ENCODE results near the gene LDB3.

LDB3 gene

GRCh38 chr10:86665218-86665607, 3.1 kb upstream of the LDB3 start:
- no peak for ATAC-seq
- TF ChIP-seq PATZ1 (CRISPR knock-in tag; IDR thresholded peaks at IDR 0.05; ENCODE audit: borderline replicate concordance) (no peak), TCF4 (CRISPR knock-in tag; IDR thresholded peaks at IDR 0.05; ENCODE audit: borderline replicate concordance) (no peak), ISL1 (CRISPR knock-in tag; IDR thresholded peaks at IDR 0.05) (no peak), TOX (CRISPR knock-in tag; IDR thresholded peaks at IDR 0.05; ENCODE audit: borderline replicate concordance) (no peak), ZNF70 (CRISPR knock-in tag; IDR thresholded peaks at IDR 0.05) (no peak), POU6F1 (CRISPR knock-in tag; IDR thresholded peaks at IDR 0.05; ENCODE audit: borderline replicate concordance, low read depth) (no peak), BACH2 (CRISPR knock-in tag; IDR thresholded peaks at IDR 0.05; ENCODE audit: borderline replicate concordance) (no peak), OSR1 (CRISPR knock-in tag; IDR thresholded peaks at IDR 0.05) (no peak), ARNTL (CRISPR knock-in tag; IDR thresholded peaks at IDR 0.05; ENCODE audit: borderline replicate concordance, low read depth) (no peak), ZFP30 (CRISPR knock-in tag; IDR thresholded peaks at IDR 0.05) (no peak), SNAI2 (CRISPR knock-in tag; IDR thresholded peaks at IDR 0.05) (no peak), ZFP3 (CRISPR knock-in tag; IDR thresholded peaks at IDR 0.05) (no peak)

GRCh38 chr10:86665868-86666267, 2.4 kb upstream of the LDB3 start:
- TF ChIP-seq TCF4 (CRISPR knock-in tag; IDR thresholded peaks at IDR 0.05; ENCODE audit: borderline replicate concordance) (no peak), GLIS3 (CRISPR knock-in tag; IDR thresholded peaks at IDR 0.05) (no peak)
- no peak for ATAC-seq

GRCh38 chr10:86666538-86666937, 1.8 kb upstream of the LDB3 start:
- ATAC-seq, result no peak
- TF ChIP-seq POU6F1 (CRISPR knock-in tag; IDR thresholded peaks at IDR 0.05; ENCODE audit: borderline replicate concordance, low read depth) (no peak), TOX (CRISPR knock-in tag; IDR thresholded peaks at IDR 0.05; ENCODE audit: borderline replicate concordance) (no peak), CSRNP3 (CRISPR knock-in tag; IDR thresholded peaks at IDR 0.05) (no peak), GLIS3 (CRISPR knock-in tag; IDR thresholded peaks at IDR 0.05) (no peak), ZNF70 (CRISPR knock-in tag; IDR thresholded peaks at IDR 0.05) (no peak), ARNTL (CRISPR knock-in tag; IDR thresholded peaks at IDR 0.05; ENCODE audit: borderline replicate concordance, low read depth) (no peak)

- peak; percentile 6 for ATAC-seq
Observed at GRCh38 chr10:86667421-86668181, 710 bp upstream of the LDB3 start.

GRCh38 chr10:86670290-86670811, 2.0 kb downstream of the LDB3 start:
- ATAC-seq, result no peak
- TF ChIP-seq BACH2 (CRISPR knock-in tag; IDR thresholded peaks at IDR 0.05; ENCODE audit: borderline replicate concordance), result no peak

More at GRCh38 chr10:86667421-86668181, 710 bp upstream of the LDB3 start:
- no peak for TF ChIP-seq ZC3H10 (CRISPR knock-in tag; IDR thresholded peaks at IDR 0.05)
- no peak for TF ChIP-seq ESRRG (CRISPR knock-in tag; IDR thresholded peaks at IDR 0.05)

- ATAC-seq, result no peak
- no peak for TF ChIP-seq RARB (CRISPR knock-in tag; IDR thresholded peaks at IDR 0.05)
- TF ChIP-seq PPARA (CRISPR knock-in tag; IDR thresholded peaks at IDR 0.05; ENCODE audit: borderline replicate concordance), result no peak
- no peak for TF ChIP-seq CSDC2 (CRISPR knock-in tag; IDR thresholded peaks at IDR 0.05)
- TF ChIP-seq GLIS3 (CRISPR knock-in tag; IDR thresholded peaks at IDR 0.05), result no peak
- TF ChIP-seq CREB5 (CRISPR knock-in tag; IDR thresholded peaks at IDR 0.05; ENCODE audit: low read depth), result no peak
- TF ChIP-seq ZNF70 (CRISPR knock-in tag; IDR thresholded peaks at IDR 0.05), result no peak
- no peak for TF ChIP-seq ESRRG (CRISPR knock-in tag; IDR thresholded peaks at IDR 0.05)
- TF ChIP-seq TOX (CRISPR knock-in tag; IDR thresholded peaks at IDR 0.05; ENCODE audit: borderline replicate concordance), result no peak
- no peak for TF ChIP-seq POU6F1 (CRISPR knock-in tag; IDR thresholded peaks at IDR 0.05; ENCODE audit: borderline replicate concordance, low read depth)
- no peak for TF ChIP-seq TCF4 (CRISPR knock-in tag; IDR thresholded peaks at IDR 0.05; ENCODE audit: borderline replicate concordance)
- TF ChIP-seq SNAI2 (CRISPR knock-in tag; IDR thresholded peaks at IDR 0.05), result no peak
Observed at GRCh38 chr10:86670876-86671275, 2.6 kb downstream of the LDB3 start.
